Activated naive CD4-positive, alpha-beta T cell treated with anti-CD3 and anti-CD28 coated beads, Interleukin-2, amount 10 ng/mL, durations not matched to agents 7 days and 5 days (primary cell): ENCODE data around the gene PBRM1.

Experiments
- CTCF ChIA-PET: fragments of 350-600 bp; sonication (Branson Sonifier 250); formaldehyde crosslinking; loops from one replicate; lab custom pipeline; 2021; ENCODE audit warnings: antibody characterized with exemption; lab: Charles Lee
- DNase-seq: peaks from one replicate; pipeline ENCODE4 v3.0.0-alpha.2; 2020
- H3K27ac Mint-ChIP-seq: one replicate; pipeline ENCODE4 v1.8.0; 2021; ENCODE audit warnings: mild to moderate bottlenecking, moderate library complexity, mixed read lengths
- H3K27me3 Mint-ChIP-seq: one replicate; pipeline ENCODE4 v1.8.0; 2021; ENCODE audit warnings: mild to moderate bottlenecking, mixed read lengths
- H3K36me3 Mint-ChIP-seq: one replicate; pipeline ENCODE4 v1.8.0; 2021; ENCODE audit warnings: mixed read lengths
- H3K4me1 Mint-ChIP-seq: one replicate; pipeline ENCODE4 v1.8.0; 2021; ENCODE audit warnings: mixed read lengths
- H3K4me3 Mint-ChIP-seq: one replicate; pipeline ENCODE4 v1.8.0; 2021; ENCODE audit warnings: mild to moderate bottlenecking, moderate library complexity, mixed read lengths
- H3K9me3 Mint-ChIP-seq: one replicate; pipeline ENCODE4 v1.8.0; 2021; ENCODE audit warnings: mixed read lengths

Gene PBRM1

GRCh38 chr3:52536369-52537164, 149.1 kb downstream of the PBRM1 start, which contains the start of gene UQCC5:
Gene UQCC5 (plus strand): TSS chr3:52536605. CDS start chr3:52536756, 151 bp downstream.
- CTCF ChIA-PET: interaction anchor here (0.6 kb wide), 1 partner anchor 123 kb away, joined by 3 read pairs; no protein-coding TSS in a partner anchor
- Mint-ChIP-seq H3K4me3 (peak within 1 kb of the TSS; percentile 92), H3K36me3 (peaks cover 28% of the 10 kb centered on the region), H3K27ac (peak within 1 kb of the TSS; percentile 94), H3K27me3 (peaks cover 8% of the 10 kb centered on the region), H3K9me3 (no peaks in the 10 kb centered on the region), H3K4me1 (peaks cover 56% of the 10 kb centered on the region)
- peak; percentile 98 for DNase-seq

DNA sequence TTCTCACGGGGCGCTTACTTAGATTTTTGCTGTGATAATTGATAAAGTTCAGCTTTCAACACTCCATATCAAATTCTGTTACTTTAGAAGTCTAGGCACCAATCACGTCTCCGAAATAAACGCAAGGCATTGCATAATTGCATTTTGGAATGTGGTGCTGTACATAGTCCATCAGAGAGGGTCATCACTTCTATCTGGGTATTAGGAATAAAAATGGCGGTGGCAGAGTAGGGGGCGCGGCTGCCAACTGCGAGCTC, 149.7 kb downstream of the PBRM1 start:
- DNase-seq: no peak
- H3K27ac Mint-ChIP-seq: no peak overlapping the region
- H3K27me3 Mint-ChIP-seq: peaks cover 8% of the 10 kb centered on the region
- CTCF ChIA-PET: interaction anchor here (0.6 kb wide), 1 partner anchor 124 kb away, joined by 3 read pairs; no protein-coding TSS in a partner anchor
- H3K4me1 Mint-ChIP-seq: peaks cover 56% of the 10 kb centered on the region
- H3K36me3 Mint-ChIP-seq: peaks cover 25% of the 10 kb centered on the region
- peak overlapping the region; percentile 92 for H3K4me3 Mint-ChIP-seq
- H3K9me3 Mint-ChIP-seq: no peaks in the 10 kb centered on the region

DNA sequence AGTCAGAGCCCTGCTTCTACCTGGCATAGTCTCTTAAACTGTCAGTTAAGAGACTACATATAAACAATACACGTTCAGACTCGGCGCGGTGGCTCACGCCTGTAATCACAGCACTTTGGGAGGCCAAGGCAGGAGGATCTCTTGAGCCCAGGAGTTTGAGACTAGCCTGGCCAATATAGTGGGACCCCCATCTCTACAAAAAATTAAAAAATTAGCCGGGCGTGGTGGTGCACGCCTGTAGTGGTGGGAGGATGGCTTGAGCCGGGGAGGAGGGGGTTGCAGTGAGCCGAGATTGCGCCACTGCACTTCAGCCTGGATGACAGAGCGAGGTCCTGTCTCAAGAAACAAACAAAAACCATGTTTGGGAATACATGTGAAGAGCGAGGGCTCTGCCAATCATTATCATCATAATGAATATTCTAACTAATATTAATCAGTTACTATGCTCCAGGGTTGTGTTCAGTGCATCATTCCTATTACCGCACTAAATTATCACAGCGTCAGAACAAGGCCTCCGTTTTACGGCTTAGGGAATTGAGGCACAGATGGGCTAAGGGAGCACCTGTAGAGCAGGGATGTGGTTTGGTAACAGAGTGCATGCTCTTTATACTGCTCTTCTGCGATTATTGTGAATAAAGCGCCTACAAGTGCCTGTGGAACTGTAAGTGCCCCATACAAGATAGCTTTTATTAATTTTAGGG, 150.2 kb downstream of the PBRM1 start:
- peaks cover 23% of the 10 kb centered on the region for H3K36me3 Mint-ChIP-seq
- peak; percentile 19 for DNase-seq
- peaks cover 55% of the 10 kb centered on the region for H3K4me1 Mint-ChIP-seq
- peak overlapping the region; percentile 2 for H3K27ac Mint-ChIP-seq
- H3K9me3 Mint-ChIP-seq: no peaks in the 10 kb centered on the region
- CTCF ChIA-PET: interaction anchor here (0.6 kb wide), 1 partner anchor 124 kb away, joined by 3 read pairs; no protein-coding TSS in a partner anchor
- peaks cover 8% of the 10 kb centered on the region for H3K27me3 Mint-ChIP-seq
- H3K4me3 Mint-ChIP-seq: peak overlapping the region; percentile 92

DNA sequence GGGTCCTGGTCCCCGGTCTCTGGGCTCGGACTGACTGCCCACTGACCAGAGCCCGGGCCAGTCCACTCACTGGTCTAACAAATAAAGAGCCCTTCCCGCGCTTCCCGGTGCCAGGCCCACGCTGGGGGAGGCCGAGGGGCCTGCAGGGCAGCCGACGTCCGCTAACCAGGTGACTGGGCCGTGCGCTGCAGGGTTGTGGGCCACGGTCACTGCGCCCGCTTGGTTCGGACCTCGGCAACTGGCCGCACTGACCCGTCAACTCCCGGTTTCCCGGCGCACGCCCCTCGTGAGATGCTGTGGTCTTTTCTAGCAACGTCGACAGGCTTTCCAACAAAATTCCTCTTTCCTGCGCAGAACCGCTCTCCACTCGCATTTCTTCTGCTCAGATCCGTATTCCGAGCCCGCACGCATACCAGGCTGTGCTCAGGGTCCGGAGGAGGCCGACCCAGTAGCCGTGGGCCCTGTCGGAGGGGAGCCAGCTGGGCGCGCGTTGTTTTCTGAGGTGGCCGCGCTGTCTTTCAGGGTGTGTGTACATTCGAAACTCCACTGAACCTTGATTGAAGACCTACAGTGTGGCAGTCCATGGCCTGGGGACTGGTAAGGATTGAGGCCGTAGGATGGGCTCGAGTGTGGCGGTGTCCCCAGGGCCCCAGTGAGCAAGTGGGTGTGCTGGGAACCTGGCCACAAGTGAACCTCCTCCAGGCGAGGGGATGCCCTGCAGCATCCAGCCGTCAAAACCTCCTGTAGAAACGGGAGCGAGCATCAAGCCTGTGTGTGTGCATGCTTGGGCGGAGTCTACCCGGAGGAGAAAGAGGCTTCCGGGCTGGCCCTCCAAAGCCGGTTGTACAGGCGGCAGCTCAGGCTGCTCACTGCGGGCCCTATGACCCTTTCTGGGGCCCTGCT, 151.2 kb downstream of the PBRM1 start:
- peak; percentile 20 for DNase-seq
- peaks cover 8% of the 10 kb centered on the region for H3K27me3 Mint-ChIP-seq

GRCh38 chr3:52533623-52534280, 152.0 kb downstream of the PBRM1 start, which contains the start of gene NT5DC2:
Gene NT5DC2 (minus strand): TSS chr3:52533857. CDS start chr3:52533737, 120 bp downstream.
- H3K27me3 Mint-ChIP-seq: peaks cover 8% of the 10 kb centered on the region
- CTCF ChIA-PET: no interaction called here
- no peak within 1 kb of the TSS for H3K27ac Mint-ChIP-seq
- H3K4me1 Mint-ChIP-seq: peaks cover 42% of the 10 kb centered on the region
- H3K4me3 Mint-ChIP-seq: peak within 1 kb of the TSS; percentile 75
- H3K36me3 Mint-ChIP-seq: peaks cover 15% of the 10 kb centered on the region
- H3K9me3 Mint-ChIP-seq: no peaks in the 10 kb centered on the region
- DNase-seq: peak; percentile 75

More for the DNA sequence above, 151.2 kb downstream of the PBRM1 start:
- Mint-ChIP-seq H3K4me1 (peaks cover 49% of the 10 kb centered on the region), H3K36me3 (peaks cover 21% of the 10 kb centered on the region), H3K27ac (no peak overlapping the region), H3K4me3 (peak overlapping the region; percentile 75), H3K9me3 (no peaks in the 10 kb centered on the region)
- CTCF ChIA-PET: no interaction called here

- Mint-ChIP-seq H3K27me3 (peaks cover 8% of the 10 kb centered on the region), H3K27ac (no peak overlapping the region), H3K4me1 (peaks cover 36% of the 10 kb centered on the region), H3K36me3 (peaks cover 10% of the 10 kb centered on the region), H3K9me3 (no peaks in the 10 kb centered on the region), H3K4me3 (peak overlapping the region; percentile 71)
- CTCF ChIA-PET: no interaction called here
- DNase-seq: peak; percentile 64
Observed at GRCh38 chr3:52532838-52533622, 152.7 kb downstream of the PBRM1 start.

DNA sequence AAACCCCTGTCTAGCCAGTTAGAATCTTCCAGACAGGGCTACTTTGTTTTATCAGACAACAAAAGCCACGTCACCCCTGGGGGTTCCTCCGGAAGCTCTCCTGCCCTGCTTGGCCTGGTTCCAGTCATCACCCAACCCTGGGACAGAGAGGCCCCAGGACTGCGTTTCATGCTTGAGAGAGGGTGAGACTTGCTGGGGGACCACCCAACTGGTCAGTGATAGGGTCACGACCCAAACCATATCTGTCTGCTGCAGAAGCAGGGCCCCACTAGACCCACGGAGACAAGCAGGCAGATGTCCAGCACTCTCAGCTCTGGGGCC, 153.2 kb downstream of the PBRM1 start:
- peak overlapping the region; percentile 71 for H3K4me3 Mint-ChIP-seq
- H3K27me3 Mint-ChIP-seq: peaks cover 8% of the 10 kb centered on the region
- CTCF ChIA-PET: no interaction called here
- peaks cover 5% of the 10 kb centered on the region for H3K36me3 Mint-ChIP-seq
- no peak overlapping the region for H3K27ac Mint-ChIP-seq
- no peaks in the 10 kb centered on the region for H3K9me3 Mint-ChIP-seq
- peaks cover 30% of the 10 kb centered on the region for H3K4me1 Mint-ChIP-seq
- DNase-seq: peak; percentile 26

- no peak overlapping the region for H3K27ac Mint-ChIP-seq
- peaks cover 25% of the 10 kb centered on the region for H3K4me1 Mint-ChIP-seq
- H3K9me3 Mint-ChIP-seq: no peaks in the 10 kb centered on the region
- peaks cover 8% of the 10 kb centered on the region for H3K27me3 Mint-ChIP-seq
- peak overlapping the region; percentile 71 for H3K4me3 Mint-ChIP-seq
- DNase-seq: peak; percentile 20
- peaks cover 3% of the 10 kb centered on the region for H3K36me3 Mint-ChIP-seq
- CTCF ChIA-PET: no interaction called here
Observed at GRCh38 chr3:52531860-52532516, 153.7 kb downstream of the PBRM1 start.

- peaks cover 8% of the 10 kb centered on the region for H3K27me3 Mint-ChIP-seq
- H3K27ac Mint-ChIP-seq: no peak overlapping the region
- CTCF ChIA-PET: no interaction called here
- no peaks in the 10 kb centered on the region for H3K36me3 Mint-ChIP-seq
- H3K4me3 Mint-ChIP-seq: no peak overlapping the region
- peaks cover 22% of the 10 kb centered on the region for H3K4me1 Mint-ChIP-seq
- no peaks in the 10 kb centered on the region for H3K9me3 Mint-ChIP-seq
- DNase-seq: peak; percentile 19
Observed at GRCh38 chr3:52530918-52531826, 154.5 kb downstream of the PBRM1 start.

GRCh38 chr3:52529376-52530333, 156.1 kb downstream of the PBRM1 start:
- Mint-ChIP-seq H3K27me3 (peaks cover 8% of the 10 kb centered on the region), H3K4me1 (peaks cover 10% of the 10 kb centered on the region), H3K4me3 (no peak overlapping the region), H3K27ac (no peak overlapping the region), H3K36me3 (no peaks in the 10 kb centered on the region), H3K9me3 (no peaks in the 10 kb centered on the region)
- CTCF ChIA-PET: interaction anchor here (1.2 kb wide), 1 partner anchor 18 kb away, joined by 3 read pairs; no protein-coding TSS in a partner anchor
- peak; percentile 12 for DNase-seq
